KMS-11 (cell line): Measurements from ENCODE around the gene MAP4K4.

ENCODE experiments used
- H2AFZ ChIP-seq: fragments of 200-600 bp; sonication (generic); 2 replicates; pipeline ENCODE4 v1.6.1; 2016; ENCODE audit warnings: antibody characterized with exemption, mixed run types, low read depth
- H3K27ac ChIP-seq: fragments of 200-600 bp; sonication (generic); 2 replicates; pipeline ENCODE4 v1.6.1; 2016; ENCODE audit warnings: mild to moderate bottlenecking, mixed run types
- H3K27me3 ChIP-seq: fragments of 200-600 bp; sonication (generic); 2 replicates; pipeline ENCODE4 v1.6.1; 2017; ENCODE audit warnings: mild to moderate bottlenecking, low read depth, mixed run types, moderate library complexity; ENCODE audit not compliant: insufficient read depth
- H3K36me3 ChIP-seq: fragments of 200-600 bp; sonication (generic); 2 replicates; pipeline ENCODE4 v1.6.1; 2017; ENCODE audit warnings: mild to moderate bottlenecking, mixed run types; ENCODE audit not compliant: insufficient read depth
- H3K4me1 ChIP-seq: fragments of 200-600 bp; sonication (generic); 2 replicates; pipeline ENCODE4 v1.6.1; 2016; ENCODE audit warnings: mild to moderate bottlenecking, low read depth, mixed run types; ENCODE audit not compliant: poor library complexity, severe bottlenecking
- H3K4me2 ChIP-seq: fragments of 200-600 bp; sonication (generic); 2 replicates; pipeline ENCODE4 v1.7.0; 2016; ENCODE audit warnings: mild to moderate bottlenecking, mixed run types
- H3K4me3 ChIP-seq: fragments of 200-600 bp; sonication (generic); IDR thresholded peaks from 2 replicates; pipeline ENCODE4 v1.6.1; 2017; ENCODE audit warnings: low read depth, low read length, mixed read lengths; ENCODE audit not compliant: insufficient read depth
- H3K79me2 ChIP-seq: fragments of 200-600 bp; sonication (generic); 2 replicates; pipeline ENCODE4 v1.6.1; 2016; ENCODE audit warnings: low read depth, mixed run types; ENCODE audit not compliant: insufficient read depth
- H3K9ac ChIP-seq: fragments of 200-600 bp; sonication (generic); 2 replicates; pipeline ENCODE4 v1.6.1; 2016; ENCODE audit warnings: mild to moderate bottlenecking, mixed run types
- H4K20me1 ChIP-seq: fragments of 200-600 bp; sonication (generic); 2 replicates; pipeline ENCODE4 v1.6.1; 2016; ENCODE audit warnings: mild to moderate bottlenecking, mixed run types; ENCODE audit not compliant: insufficient read depth
- TF ChIP-seq, protein P1 (sequence below): fragments of 200-600 bp; sonication (generic); conservative IDR thresholded peaks from 2 replicates; pipeline ENCODE4 v1.6.1; 2017; ENCODE audit warnings: low read depth, mild to moderate bottlenecking, antibody characterized with exemption, low read length, moderate library complexity, mixed read lengths

Gene MAP4K4

DNA sequence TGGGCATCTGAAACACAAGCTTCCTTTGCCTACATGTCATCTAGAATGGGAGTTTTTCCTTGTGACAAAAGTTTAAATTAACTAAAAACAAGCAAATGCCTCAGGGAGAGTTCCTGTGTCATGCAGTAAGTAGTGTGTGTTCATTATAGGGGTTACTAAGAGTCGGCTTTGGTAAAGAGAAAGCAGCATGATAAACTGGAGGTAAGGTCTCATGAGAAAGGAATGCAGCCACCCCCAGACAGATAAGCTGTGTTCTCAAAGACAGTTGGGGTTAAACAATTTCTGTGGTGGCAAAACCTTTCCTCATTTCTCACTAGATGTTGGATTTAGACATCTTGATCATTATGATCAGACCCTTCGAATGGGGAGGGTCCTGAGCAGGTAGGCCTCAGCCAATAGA, 129.7 kb downstream of the MAP4K4 start:
- Histone ChIP-seq H3K79me2 (no peaks in the 10 kb centered on the region), H3K4me2 (no peak overlapping the region), H3K36me3 (no peaks in the 10 kb centered on the region), H3K4me1 (peaks cover 27% of the 10 kb centered on the region), H4K20me1 (no peaks in the 10 kb centered on the region), H3K27ac (no peak overlapping the region), H3K4me3 (no peak overlapping the region), H2AFZ (no peak overlapping the region), H3K9ac (no peak overlapping the region), H3K27me3 (no peaks in the 10 kb centered on the region)
- TF ChIP-seq, protein P1, sequence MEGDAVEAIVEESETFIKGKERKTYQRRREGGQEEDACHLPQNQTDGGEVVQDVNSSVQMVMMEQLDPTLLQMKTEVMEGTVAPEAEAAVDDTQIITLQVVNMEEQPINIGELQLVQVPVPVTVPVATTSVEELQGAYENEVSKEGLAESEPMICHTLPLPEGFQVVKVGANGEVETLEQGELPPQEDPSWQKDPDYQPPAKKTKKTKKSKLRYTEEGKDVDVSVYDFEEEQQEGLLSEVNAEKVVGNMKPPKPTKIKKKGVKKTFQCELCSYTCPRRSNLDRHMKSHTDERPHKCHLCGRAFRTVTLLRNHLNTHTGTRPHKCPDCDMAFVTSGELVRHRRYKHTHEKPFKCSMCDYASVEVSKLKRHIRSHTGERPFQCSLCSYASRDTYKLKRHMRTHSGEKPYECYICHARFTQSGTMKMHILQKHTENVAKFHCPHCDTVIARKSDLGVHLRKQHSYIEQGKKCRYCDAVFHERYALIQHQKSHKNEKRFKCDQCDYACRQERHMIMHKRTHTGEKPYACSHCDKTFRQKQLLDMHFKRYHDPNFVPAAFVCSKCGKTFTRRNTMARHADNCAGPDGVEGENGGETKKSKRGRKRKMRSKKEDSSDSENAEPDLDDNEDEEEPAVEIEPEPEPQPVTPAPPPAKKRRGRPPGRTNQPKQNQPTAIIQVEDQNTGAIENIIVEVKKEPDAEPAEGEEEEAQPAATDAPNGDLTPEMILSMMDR: no peak

DNA sequence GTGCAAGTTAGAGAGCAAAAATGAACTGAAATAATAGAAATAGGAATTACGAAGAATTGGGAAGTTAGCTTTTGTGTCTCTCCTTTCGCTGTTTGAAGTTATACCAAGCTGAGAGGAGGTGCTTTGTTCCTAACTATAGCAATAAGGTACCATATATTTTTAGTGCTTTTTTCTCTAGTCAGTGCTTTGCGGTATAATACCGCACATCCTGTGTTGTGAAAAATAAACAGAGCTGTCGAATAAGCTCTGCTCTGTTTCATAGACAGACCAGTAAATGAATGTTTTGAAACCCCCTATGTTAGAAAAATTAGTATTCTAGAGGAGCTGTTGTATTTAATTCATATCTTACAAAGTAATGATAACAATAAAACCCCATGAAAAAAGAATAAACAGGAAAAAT, 130.8 kb downstream of the MAP4K4 start:
- Histone ChIP-seq H3K79me2 (no peaks in the 10 kb centered on the region), H3K27me3 (no peaks in the 10 kb centered on the region), H3K27ac (no peak overlapping the region), H3K4me3 (no peak overlapping the region), H3K4me2 (no peak overlapping the region), H2AFZ (no peak overlapping the region), H3K9ac (no peak overlapping the region), H3K4me1 (peaks cover 23% of the 10 kb centered on the region), H3K36me3 (no peaks in the 10 kb centered on the region), H4K20me1 (no peaks in the 10 kb centered on the region)
- TF ChIP-seq, protein P1: no peak

DNA sequence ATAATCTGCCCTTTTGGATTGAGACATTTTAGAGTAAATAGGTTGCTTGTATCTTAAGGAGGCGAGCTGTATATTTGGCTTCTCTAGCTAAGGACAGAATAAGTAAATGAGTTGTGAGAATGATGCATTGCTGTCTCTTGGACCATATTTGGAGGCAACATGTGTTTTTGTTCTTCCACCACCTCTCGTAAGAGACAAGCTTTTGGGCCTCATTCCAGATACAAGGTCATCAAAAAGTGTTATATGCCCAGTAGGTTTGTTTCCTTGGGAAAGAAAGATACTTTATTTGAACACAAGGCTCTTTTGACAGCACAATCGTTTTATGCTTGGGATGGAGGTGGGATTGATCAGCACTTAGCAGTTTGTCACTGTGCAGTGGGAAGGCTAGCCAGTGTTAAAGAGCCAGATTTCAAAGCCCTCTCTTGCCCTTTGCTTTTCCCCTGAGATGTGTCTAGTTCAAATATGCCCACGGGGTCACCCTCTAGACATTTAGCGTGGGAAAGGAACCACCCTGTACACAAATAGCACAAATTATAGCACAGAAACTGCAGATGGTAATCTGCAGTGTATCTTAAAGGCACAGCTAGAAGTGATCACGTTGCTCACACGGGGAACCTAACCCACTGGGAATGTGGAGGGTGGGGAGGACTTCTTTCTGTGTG, 131.3 kb downstream of the MAP4K4 start:
- H4K20me1 ChIP-seq: no peaks in the 10 kb centered on the region
- H3K4me1 ChIP-seq: peaks cover 19% of the 10 kb centered on the region
- H3K79me2 ChIP-seq: no peaks in the 10 kb centered on the region
- H3K36me3 ChIP-seq: no peaks in the 10 kb centered on the region
- no peak overlapping the region for H3K27ac ChIP-seq
- no peak overlapping the region for H3K9ac ChIP-seq
- H3K27me3 ChIP-seq: no peaks in the 10 kb centered on the region
- TF ChIP-seq, protein P1: no peak
- no peak overlapping the region for H3K4me2 ChIP-seq
- H2AFZ ChIP-seq: no peak overlapping the region
- H3K4me3 ChIP-seq: no peak overlapping the region

DNA sequence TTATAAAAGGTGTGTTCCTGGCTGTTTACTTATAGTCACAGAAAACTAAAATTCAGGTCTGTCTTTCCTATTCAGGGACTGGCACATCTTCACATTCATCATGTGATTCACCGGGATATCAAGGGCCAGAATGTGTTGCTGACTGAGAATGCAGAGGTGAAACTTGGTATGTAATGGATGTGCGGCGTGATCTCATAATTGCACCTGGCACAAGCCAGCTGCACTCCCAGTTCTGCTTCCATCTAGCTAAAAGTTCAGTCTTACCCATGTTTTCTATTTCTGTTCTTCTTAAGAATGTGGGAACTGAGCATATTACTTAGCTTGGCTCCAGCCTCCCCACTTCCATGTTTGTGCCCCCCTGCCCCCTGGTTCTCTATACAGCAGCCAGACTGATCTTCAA, 131.9 kb downstream of the MAP4K4 start:
- no peak overlapping the region for H2AFZ ChIP-seq
- no peak overlapping the region for H3K9ac ChIP-seq
- no peak overlapping the region for H3K4me3 ChIP-seq
- no peaks in the 10 kb centered on the region for H3K79me2 ChIP-seq
- no peaks in the 10 kb centered on the region for H3K36me3 ChIP-seq
- no peak overlapping the region for H3K4me2 ChIP-seq
- peaks cover 19% of the 10 kb centered on the region for H3K4me1 ChIP-seq
- no peak overlapping the region for H3K27ac ChIP-seq
- no peaks in the 10 kb centered on the region for H4K20me1 ChIP-seq
- no peaks in the 10 kb centered on the region for H3K27me3 ChIP-seq
- TF ChIP-seq, protein P1: no peak
